ENCODE results near the gene UCK2.

DNA sequence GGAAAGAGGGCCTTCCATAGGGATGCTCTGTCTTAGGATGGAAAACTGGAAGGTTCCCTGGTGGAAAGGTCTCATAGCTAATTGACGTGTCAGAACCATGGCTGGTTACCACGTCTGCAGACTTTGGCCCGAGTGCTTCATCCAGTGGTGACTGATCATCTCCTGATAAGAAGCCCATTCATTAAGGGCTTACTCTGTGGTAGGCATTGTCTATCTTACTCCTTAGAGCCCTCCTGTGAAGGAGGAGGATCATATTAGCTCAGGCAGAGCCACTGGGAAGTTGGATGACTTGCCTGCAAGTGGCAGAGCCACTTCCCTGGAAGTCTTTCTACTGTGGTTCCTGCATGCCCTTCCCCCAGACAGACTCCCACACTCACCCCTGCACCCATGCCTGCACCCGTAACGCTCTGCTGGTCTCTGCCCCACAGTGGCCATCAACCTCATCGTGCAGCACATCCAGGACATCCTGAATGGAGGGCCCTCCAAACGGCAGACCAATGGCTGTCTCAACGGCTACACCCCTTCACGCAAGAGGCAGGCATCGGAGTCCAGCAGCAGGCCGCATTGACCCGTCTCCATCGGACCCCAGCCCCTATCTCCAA lies 79.9 kb downstream of the UCK2 start:
- TF ChIP-seq SMARCA5 (IDR thresholded peaks at IDR 0.05) (no peak), JUND (IDR thresholded peaks at IDR 0.05; ENCODE audit: borderline replicate concordance, low read depth, low read length) (no peak), JUND (tag; IDR thresholded peaks at IDR 0.05; ENCODE audit: borderline replicate concordance, low read depth, low read length) (no peak), HDAC6 (IDR thresholded peaks at IDR 0.05; ENCODE audit: low read depth, low read length) (no peak)

Measured in K562 (cell line).